ENCODE measurements around the gene DIP2B. TPM values are rescaled to one million over a fixed set of nuclear protein-coding genes. Genes with fewer than 3 reads are reported as not detected.

The DIP2B gene
- total and polyA plus RNA-seq, 2 donors (not counting 1 experiment from before 2014, with no cell fraction given) = 12.6 to 21.0 TPM

DNA sequence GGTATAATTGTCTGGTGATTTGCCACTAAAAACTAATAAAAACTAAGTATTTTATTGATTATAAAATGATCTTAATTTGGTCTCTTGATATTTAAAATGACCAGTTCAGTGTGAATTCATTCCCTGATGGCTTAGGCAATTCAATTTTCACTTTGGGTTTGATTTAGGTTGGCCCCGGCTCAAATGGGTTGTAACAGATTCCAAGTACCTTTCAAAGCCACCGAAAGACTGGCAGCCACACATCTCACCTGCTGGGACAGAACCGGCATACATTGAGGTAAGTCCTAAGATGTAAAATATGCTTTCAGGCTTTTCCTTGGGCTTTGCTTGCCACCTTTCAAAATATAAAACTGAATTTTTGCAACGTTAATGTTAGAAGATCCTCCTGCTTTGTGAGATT, 181.6 kb downstream of the DIP2B start:
- Histone ChIP-seq H3K4me1 (ENCODE audit: control insufficient read depth, extremely low read depth, insufficient read depth, low read length) (no peaks in the 10 kb centered on the region), H3K9ac (ENCODE audit: insufficient read depth, low read length) (no peak overlapping the region), H3K9me3 (ENCODE audit: control insufficient read depth, insufficient read depth, low read depth, low read length) (no peaks in the 10 kb centered on the region), H3K4me2 (ENCODE audit: extremely low read depth, insufficient read depth, low read length) (no peak overlapping the region), H3K27ac (ENCODE audit: insufficient read depth, low read length) (no peak overlapping the region), H3K79me2 (ENCODE audit: control insufficient read depth, insufficient read depth, low read length) (no peaks in the 10 kb centered on the region), H2AFZ (ENCODE audit: low read length) (no peak overlapping the region), H3K36me3 (ENCODE audit: control insufficient read depth, insufficient read depth, low read length) (no peaks in the 10 kb centered on the region), H3K27me3 (ENCODE audit: control insufficient read depth, insufficient read depth, low read length) (no peaks in the 10 kb centered on the region), H3K4me3 (replicated peaks in 1 of 4; ENCODE audit: control extremely low read depth in 1 of 4, insufficient read depth in 1 of 4, low read depth in 3 of 4, low read length in 4 of 4) (no peak overlapping the region), H4K20me1 (ENCODE audit: control insufficient read depth, extremely low read depth, insufficient read depth, low read length) (no peaks in the 10 kb centered on the region)
- no peak for DNase-seq (ENCODE audit: low read depth in 2 of 2)
- no peak for TF ChIP-seq CTCF (conservative IDR thresholded peaks at IDR 0.05 in 1 of 2, IDR thresholded peaks at IDR 0.05 in 1 of 2; ENCODE audit: low read depth in 1 of 2, low read length in 2 of 2)
- no peak for TF ChIP-seq EZH2 (IDR thresholded peaks at IDR 0.05; ENCODE audit: low read length, missing control alignments)

GRCh38 chr12:50686976-50687375, 182.2 kb downstream of the DIP2B start:
- Histone ChIP-seq H3K4me1 (ENCODE audit: control insufficient read depth, extremely low read depth, insufficient read depth, low read length) (no peaks in the 10 kb centered on the region), H3K4me3 (replicated peaks in 1 of 4; ENCODE audit: control extremely low read depth in 1 of 4, insufficient read depth in 1 of 4, low read depth in 3 of 4, low read length in 4 of 4) (no peak overlapping the region), H3K9ac (ENCODE audit: insufficient read depth, low read length) (no peak overlapping the region), H3K4me2 (ENCODE audit: extremely low read depth, insufficient read depth, low read length) (no peak overlapping the region), H3K27ac (ENCODE audit: insufficient read depth, low read length) (no peak overlapping the region), H3K36me3 (ENCODE audit: control insufficient read depth, insufficient read depth, low read length) (no peaks in the 10 kb centered on the region), H4K20me1 (ENCODE audit: control insufficient read depth, extremely low read depth, insufficient read depth, low read length) (no peaks in the 10 kb centered on the region), H2AFZ (ENCODE audit: low read length) (no peak overlapping the region), H3K9me3 (ENCODE audit: control insufficient read depth, insufficient read depth, low read depth, low read length) (no peaks in the 10 kb centered on the region), H3K27me3 (ENCODE audit: control insufficient read depth, insufficient read depth, low read length) (no peaks in the 10 kb centered on the region), H3K79me2 (ENCODE audit: control insufficient read depth, insufficient read depth, low read length) (no peaks in the 10 kb centered on the region)
- TF ChIP-seq EZH2 (IDR thresholded peaks at IDR 0.05; ENCODE audit: low read length, missing control alignments) = no peak
- TF ChIP-seq CTCF (conservative IDR thresholded peaks at IDR 0.05 in 1 of 2, IDR thresholded peaks at IDR 0.05 in 1 of 2; ENCODE audit: low read depth in 1 of 2, low read length in 2 of 2) = no peak
- no peak for DNase-seq (ENCODE audit: low read depth in 2 of 2)

DNA sequence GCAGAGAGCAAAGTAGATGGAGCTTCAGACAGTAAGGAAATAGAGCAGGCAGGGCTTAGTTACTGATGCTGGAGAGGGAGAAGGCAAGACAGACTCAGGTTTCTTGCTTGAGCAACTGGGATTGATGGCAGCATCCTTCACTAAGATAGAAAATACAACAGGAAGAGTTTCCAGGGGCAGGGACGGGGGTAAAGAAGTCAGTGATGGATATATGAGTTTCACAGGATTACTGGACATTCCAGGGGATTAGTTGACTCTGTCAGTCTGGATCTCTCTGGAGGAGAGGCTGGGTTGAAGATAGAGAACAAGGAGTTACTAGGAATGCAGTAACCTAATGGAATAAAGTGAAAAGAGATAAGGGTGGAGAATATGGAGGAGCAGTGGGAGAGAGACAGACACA, 184.7 kb downstream of the DIP2B start:
- H3K79me2 ChIP-seq (ENCODE audit: control insufficient read depth, insufficient read depth, low read length) = no peaks in the 10 kb centered on the region
- H3K9ac ChIP-seq (ENCODE audit: insufficient read depth, low read length) = no peak overlapping the region
- H2AFZ ChIP-seq (ENCODE audit: low read length) = no peak overlapping the region
- H3K4me1 ChIP-seq (ENCODE audit: control insufficient read depth, extremely low read depth, insufficient read depth, low read length) = no peaks in the 10 kb centered on the region
- no peaks in the 10 kb centered on the region for H3K27me3 ChIP-seq (ENCODE audit: control insufficient read depth, insufficient read depth, low read length)
- TF ChIP-seq CTCF (conservative IDR thresholded peaks at IDR 0.05 in 1 of 2, IDR thresholded peaks at IDR 0.05 in 1 of 2; ENCODE audit: low read depth in 1 of 2, low read length in 2 of 2) = no peak
- TF ChIP-seq EZH2 (IDR thresholded peaks at IDR 0.05; ENCODE audit: low read length, missing control alignments) = no peak
- H3K4me2 ChIP-seq (ENCODE audit: extremely low read depth, insufficient read depth, low read length) = no peak overlapping the region
- H3K27ac ChIP-seq (ENCODE audit: insufficient read depth, low read length) = no peak overlapping the region
- H3K9me3 ChIP-seq (ENCODE audit: control insufficient read depth, insufficient read depth, low read depth, low read length) = no peaks in the 10 kb centered on the region
- no peak for DNase-seq (ENCODE audit: low read depth in 2 of 2)
- no peaks in the 10 kb centered on the region for H3K36me3 ChIP-seq (ENCODE audit: control insufficient read depth, insufficient read depth, low read length)
- H4K20me1 ChIP-seq (ENCODE audit: control insufficient read depth, extremely low read depth, insufficient read depth, low read length) = no peaks in the 10 kb centered on the region
- no peak overlapping the region for H3K4me3 ChIP-seq (replicated peaks in 1 of 4; ENCODE audit: control extremely low read depth in 1 of 4, insufficient read depth in 1 of 4, low read depth in 3 of 4, low read length in 4 of 4)
